Measurements from ENCODE around the gene ACTR1B.

DNA sequence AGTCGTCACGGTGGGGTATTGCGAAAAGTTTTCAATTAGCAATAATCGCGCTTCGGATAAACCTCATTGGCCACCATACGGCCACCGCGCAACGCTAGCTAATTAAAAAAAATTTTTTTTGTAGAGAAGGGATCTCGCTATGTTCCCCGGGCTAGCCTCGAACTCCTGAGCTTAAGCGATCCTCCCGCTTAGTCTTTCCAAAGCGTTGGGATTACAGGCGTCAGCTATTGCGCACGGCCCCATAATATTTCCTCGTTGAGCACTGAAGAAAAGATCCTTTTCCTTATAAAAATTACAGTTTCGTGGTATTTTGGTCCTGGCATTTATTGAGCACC lies 759 bp upstream of the ACTR1B start:
- TF ChIP-seq YY1 (IDR thresholded peaks at IDR 0.05; ENCODE audit: insufficient read depth, insufficient read length) (no peak), ZNF274 (IDR thresholded peaks at IDR 0.05; ENCODE audit: low read depth, low read length) (no peak), SUZ12 (IDR thresholded peaks at IDR 0.05; ENCODE audit: extremely low read depth, insufficient read depth, insufficient read length) (no peak)

Data from NT2/D1 (cell line).